HL-60/S4 treated with retinoic acid at 250 ng/mL for 4 days and 3 days (cell line): ENCODE results near the gene CDC42SE2.

ENCODE experiments used
- in situ Hi-C: fragments of 300-500 bp; cut with MboI; formaldehyde crosslinking; loops from 2 replicates; pipeline ENCODE4 v1.7.0; 2022; ENCODE audit warnings: low sequenced_read_pairs

Gene CDC42SE2

GRCh38 chr5:131384616-131385214, 120.9 kb downstream of the CDC42SE2 start:
- in situ Hi-C loops, result loop anchor here (25.0 kb wide), 1 partner anchor 222 kb away; the partner anchor contains the start of genes HINT1 and LYRM7

DNA sequence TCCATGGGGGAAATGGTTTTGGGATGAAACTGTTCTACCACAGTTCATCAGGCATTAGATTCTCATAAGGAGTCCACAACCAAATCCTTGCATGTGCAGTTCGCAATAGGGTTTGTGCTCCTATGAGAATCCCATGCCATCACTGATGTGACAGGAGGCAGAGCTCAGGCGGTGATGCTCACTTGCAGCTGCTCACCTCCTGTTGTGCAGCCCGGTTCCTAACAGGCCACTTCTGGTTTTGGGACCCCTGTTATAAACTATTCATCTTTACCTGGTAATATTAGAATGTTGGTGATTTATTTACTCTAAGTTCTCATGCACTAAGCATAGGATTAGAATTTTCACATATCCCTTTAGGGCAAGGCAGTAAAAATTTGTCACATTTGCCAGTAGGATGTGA, 122.3 kb downstream of the CDC42SE2 start:
- in situ Hi-C loops, result loop anchor here (25.0 kb wide), 1 partner anchor 224 kb away; the partner anchor contains the start of genes HINT1 and LYRM7

- in situ Hi-C loops, result loop anchor here (25.0 kb wide), 1 partner anchor 224 kb away; the partner anchor contains the start of genes HINT1 and LYRM7
These were observed 122.9 kb downstream of the CDC42SE2 start for GRCh38 chr5:131386779-131387178.

DNA sequence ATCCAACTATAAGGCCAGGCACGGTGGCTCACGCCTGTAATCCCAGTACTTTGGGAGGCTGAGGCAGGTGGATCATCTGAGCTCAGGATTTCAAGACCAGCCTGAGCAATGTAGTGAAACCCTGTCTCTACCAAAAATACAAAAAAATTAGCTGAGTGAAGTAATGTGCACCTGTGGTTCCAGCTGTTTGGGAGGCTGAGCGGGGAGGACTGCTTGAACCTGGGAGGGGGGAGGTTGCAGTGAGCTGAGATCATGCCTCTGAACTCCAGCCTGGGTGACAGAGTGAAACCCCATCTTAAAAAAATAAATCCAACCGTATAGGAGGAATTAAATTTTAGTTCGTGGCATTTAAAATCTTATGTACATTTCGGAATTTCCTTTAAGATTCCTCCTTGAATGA, 123.4 kb downstream of the CDC42SE2 start:
- in situ Hi-C loops, result loop anchor here (25.0 kb wide), 1 partner anchor 225 kb away; the partner anchor contains the start of genes HINT1 and LYRM7

GRCh38 chr5:131389096-131389868, 125.4 kb downstream of the CDC42SE2 start:
- in situ Hi-C loops, result loop anchor here (25.0 kb wide), 1 partner anchor 227 kb away; the partner anchor contains the start of genes HINT1 and LYRM7

- in situ Hi-C loops, result loop anchor here (25.0 kb wide), 1 partner anchor 228 kb away; the partner anchor contains the start of genes HINT1 and LYRM7
These were observed 126.0 kb downstream of the CDC42SE2 start for GRCh38 chr5:131389869-131390265.

GRCh38 chr5:131392466-131393095, 128.7 kb downstream of the CDC42SE2 start:
- in situ Hi-C loops, result loop anchor here (25.0 kb wide), 1 partner anchor 230 kb away; the partner anchor contains the start of genes HINT1 and LYRM7

GRCh38 chr5:131393498-131393968, 129.7 kb downstream of the CDC42SE2 start:
- in situ Hi-C loops, result loop anchor here (25.0 kb wide), 1 partner anchor 231 kb away; the partner anchor contains the start of genes HINT1 and LYRM7

GRCh38 chr5:131394128-131394527, 130.3 kb downstream of the CDC42SE2 start:
- in situ Hi-C loops, result loop anchor here (25.0 kb wide), 1 partner anchor 232 kb away; the partner anchor contains the start of genes HINT1 and LYRM7

GRCh38 chr5:131396015-131396414, 132.2 kb downstream of the CDC42SE2 start:
- in situ Hi-C loops, result loop anchor here (25.0 kb wide), 1 partner anchor 234 kb away; the partner anchor contains the start of genes HINT1 and LYRM7

GRCh38 chr5:131396630-131397273, 132.9 kb downstream of the CDC42SE2 start:
- in situ Hi-C loops, result loop anchor here (25.0 kb wide), 1 partner anchor 234 kb away; the partner anchor contains the start of genes HINT1 and LYRM7

- in situ Hi-C loops, result loop anchor here (25.0 kb wide), 1 partner anchor 237 kb away; the partner anchor contains the start of genes HINT1 and LYRM7
These were observed 135.2 kb downstream of the CDC42SE2 start for GRCh38 chr5:131399007-131399406.

GRCh38 chr5:131400585-131400984, 136.7 kb downstream of the CDC42SE2 start:
- in situ Hi-C loops, result no loop called here

- in situ Hi-C loops, result no loop called here
These were observed 141.8 kb downstream of the CDC42SE2 start for GRCh38 chr5:131405674-131406073.

- in situ Hi-C loops, result no loop called here
These were observed 142.2 kb downstream of the CDC42SE2 start for GRCh38 chr5:131406076-131406475.

DNA sequence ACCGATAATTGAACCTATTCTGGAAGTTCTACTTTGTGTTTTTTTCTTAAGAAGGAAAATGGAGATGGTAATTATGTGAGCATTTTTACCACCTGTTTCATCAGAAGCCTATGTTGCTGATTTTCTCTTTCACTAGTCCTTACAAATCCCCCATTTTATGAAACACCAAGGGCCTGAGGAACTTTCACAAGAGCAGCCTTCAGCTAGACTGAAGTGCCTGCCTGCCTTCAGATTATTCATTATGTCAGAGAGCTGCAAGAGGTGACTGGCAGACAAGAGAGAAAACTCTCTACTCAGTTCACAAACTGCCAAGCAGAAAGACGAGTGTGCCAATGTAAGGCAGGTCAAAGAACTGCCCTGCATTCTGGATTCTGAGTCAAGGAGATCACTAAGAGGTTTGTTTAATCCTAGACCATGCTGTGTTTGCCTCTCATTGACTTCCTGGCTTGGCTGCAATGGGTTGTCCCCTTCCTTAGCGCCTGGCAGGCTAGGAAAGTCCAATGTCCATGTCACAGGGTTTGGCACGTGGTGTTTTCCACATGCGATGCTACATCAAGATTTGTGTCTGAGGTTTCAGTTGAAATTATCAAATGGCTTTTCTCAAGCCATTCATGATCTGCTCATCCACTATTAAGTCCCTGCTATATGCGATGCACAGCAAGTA, 143.3 kb downstream of the CDC42SE2 start:
- in situ Hi-C loops, result no loop called here

DNA sequence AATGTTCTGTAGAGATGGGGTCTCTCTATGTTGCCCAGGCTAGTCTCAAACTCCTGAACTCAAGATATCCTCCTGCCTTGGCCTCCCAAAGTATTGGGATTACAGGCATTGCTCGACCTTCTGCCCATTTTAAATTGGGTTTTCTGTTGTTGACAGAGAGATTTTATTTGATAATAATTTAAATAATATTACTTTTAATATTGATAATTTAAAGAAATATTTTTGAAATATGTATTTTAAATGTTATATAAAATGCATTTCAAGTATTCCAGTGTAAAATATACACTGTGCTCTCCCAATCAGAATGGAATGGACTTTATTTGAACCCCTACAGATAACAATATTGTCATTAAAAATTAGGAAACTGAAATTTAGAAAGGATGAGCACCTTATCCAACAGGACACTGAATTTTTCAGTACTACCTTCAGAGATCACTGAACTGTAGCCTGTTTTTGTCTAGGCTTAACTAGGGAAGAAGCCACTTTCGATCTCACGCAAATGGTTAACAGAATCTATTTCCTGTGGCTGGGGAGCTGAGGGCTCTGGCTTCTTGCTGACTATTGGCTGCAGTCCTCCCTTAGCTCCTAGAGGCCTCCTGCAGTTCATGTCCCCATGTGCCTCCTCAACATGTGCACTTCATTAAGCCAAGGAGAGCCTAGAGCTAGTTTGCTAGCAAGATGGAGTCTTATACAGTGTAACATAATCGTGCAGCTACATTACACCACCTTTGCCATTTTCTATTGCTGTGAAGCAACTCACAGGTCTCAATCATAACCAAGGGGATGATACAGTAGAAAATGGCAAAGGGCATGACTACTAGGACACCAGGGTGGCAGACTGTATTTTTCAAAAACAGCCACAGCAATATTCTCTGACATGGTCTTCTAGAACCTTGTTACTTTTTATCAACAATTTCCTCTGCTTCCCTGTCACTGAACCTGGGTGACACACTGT, 150.0 kb downstream of the CDC42SE2 start:
- in situ Hi-C loops, result no loop called here

- in situ Hi-C loops, result no loop called here
These were observed 152.9 kb downstream of the CDC42SE2 start for GRCh38 chr5:131416729-131417128.
